Measurements from ENCODE around the gene SCT. TPM values are rescaled to one million over a fixed set of nuclear protein-coding genes. Genes with fewer than 3 reads are reported as not detected.
A peak's percentile ranks its signal among the peaks of the same experiment; 100 is the strongest.

The SCT gene
- total RNA-seq, 1 donor = not detected

GRCh38 chr11:613369-613968, 13.5 kb downstream of the SCT start:
- TF ChIP-seq, protein P1, sequence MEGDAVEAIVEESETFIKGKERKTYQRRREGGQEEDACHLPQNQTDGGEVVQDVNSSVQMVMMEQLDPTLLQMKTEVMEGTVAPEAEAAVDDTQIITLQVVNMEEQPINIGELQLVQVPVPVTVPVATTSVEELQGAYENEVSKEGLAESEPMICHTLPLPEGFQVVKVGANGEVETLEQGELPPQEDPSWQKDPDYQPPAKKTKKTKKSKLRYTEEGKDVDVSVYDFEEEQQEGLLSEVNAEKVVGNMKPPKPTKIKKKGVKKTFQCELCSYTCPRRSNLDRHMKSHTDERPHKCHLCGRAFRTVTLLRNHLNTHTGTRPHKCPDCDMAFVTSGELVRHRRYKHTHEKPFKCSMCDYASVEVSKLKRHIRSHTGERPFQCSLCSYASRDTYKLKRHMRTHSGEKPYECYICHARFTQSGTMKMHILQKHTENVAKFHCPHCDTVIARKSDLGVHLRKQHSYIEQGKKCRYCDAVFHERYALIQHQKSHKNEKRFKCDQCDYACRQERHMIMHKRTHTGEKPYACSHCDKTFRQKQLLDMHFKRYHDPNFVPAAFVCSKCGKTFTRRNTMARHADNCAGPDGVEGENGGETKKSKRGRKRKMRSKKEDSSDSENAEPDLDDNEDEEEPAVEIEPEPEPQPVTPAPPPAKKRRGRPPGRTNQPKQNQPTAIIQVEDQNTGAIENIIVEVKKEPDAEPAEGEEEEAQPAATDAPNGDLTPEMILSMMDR (IDR thresholded peaks at IDR 0.05; ENCODE audit: insufficient read depth, low read length) = no peak
- DNase-seq (ENCODE audit: low read depth) = no peak
- no peak overlapping the region for H3K4me3 ChIP-seq (ENCODE audit: low read depth, low read length)

- TF ChIP-seq, protein P1 (IDR thresholded peaks at IDR 0.05; ENCODE audit: insufficient read depth, low read length) = no peak
- no peak overlapping the region for H3K4me3 ChIP-seq (ENCODE audit: low read depth, low read length)
- DNase-seq (ENCODE audit: low read depth) = no peak
These were observed 14.1 kb downstream of the SCT start for GRCh38 chr11:612961-613300.

GRCh38 chr11:612201-612960, 14.6 kb downstream of the SCT start:
- DNase-seq (ENCODE audit: low read depth) = no peak
- no peak overlapping the region for H3K4me3 ChIP-seq (ENCODE audit: low read depth, low read length)
- TF ChIP-seq, protein P1 (IDR thresholded peaks at IDR 0.05; ENCODE audit: insufficient read depth, low read length) = peak; percentile 20

GRCh38 chr11:611001-611996, 15.7 kb downstream of the SCT start:
- TF ChIP-seq, protein P1 (IDR thresholded peaks at IDR 0.05; ENCODE audit: insufficient read depth, low read length) = no peak
- DNase-seq (ENCODE audit: low read depth) = no peak
- H3K4me3 ChIP-seq (ENCODE audit: low read depth, low read length) = no peak overlapping the region

DNA sequence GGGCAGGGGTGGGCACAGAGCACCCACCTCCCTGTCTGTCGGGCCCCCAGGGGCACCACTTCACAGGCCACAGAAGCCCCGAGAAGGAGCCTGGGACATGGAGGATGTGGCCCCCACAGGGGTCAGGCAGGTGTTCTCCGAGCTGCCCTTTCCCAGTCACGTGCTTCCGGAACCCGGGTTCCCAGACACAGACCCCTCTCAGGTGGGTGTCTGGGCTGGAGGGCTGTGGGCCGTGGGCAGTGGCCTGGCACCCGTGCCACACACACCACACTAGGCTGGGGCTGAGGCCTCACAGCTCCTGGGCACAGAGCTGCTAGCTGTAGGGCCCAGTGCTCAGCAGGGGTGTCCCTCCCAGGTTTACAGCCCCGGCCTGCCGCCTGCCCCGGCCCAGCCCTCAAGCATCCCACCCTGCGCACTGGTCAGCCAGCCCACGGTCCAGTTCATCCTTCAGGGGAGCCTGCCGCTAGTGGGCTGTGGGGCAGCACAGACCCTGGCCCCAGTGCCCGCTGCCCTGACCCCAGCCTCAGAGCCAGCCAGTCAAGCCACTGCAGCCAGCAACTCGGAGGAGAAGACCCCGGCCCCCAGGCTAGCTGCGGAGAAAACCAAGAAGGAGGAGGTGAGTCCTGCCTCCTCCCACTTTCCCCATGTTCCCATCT, 16.7 kb downstream of the SCT start:
- H3K4me3 ChIP-seq (ENCODE audit: low read depth, low read length) = no peak overlapping the region
- no peak for DNase-seq (ENCODE audit: low read depth)
- TF ChIP-seq, protein P1 (IDR thresholded peaks at IDR 0.05; ENCODE audit: insufficient read depth, low read length) = no peak

GRCh38 chr11:609341-609811, 17.6 kb downstream of the SCT start:
- TF ChIP-seq, protein P1 (IDR thresholded peaks at IDR 0.05; ENCODE audit: insufficient read depth, low read length) = no peak
- no peak for DNase-seq (ENCODE audit: low read depth)
- H3K4me3 ChIP-seq (ENCODE audit: low read depth, low read length) = no peak overlapping the region

Data from fibroblast of the aortic adventitia (primary cell).